ENCODE measurements around the gene B4GALT2. TPM values are rescaled to one million over a fixed set of nuclear protein-coding genes. Genes with fewer than 3 reads are reported as not detected.

Gene B4GALT2
- total and polyA plus RNA-seq, 4 donors = 34.8 to 139 (median 110) TPM

DNA sequence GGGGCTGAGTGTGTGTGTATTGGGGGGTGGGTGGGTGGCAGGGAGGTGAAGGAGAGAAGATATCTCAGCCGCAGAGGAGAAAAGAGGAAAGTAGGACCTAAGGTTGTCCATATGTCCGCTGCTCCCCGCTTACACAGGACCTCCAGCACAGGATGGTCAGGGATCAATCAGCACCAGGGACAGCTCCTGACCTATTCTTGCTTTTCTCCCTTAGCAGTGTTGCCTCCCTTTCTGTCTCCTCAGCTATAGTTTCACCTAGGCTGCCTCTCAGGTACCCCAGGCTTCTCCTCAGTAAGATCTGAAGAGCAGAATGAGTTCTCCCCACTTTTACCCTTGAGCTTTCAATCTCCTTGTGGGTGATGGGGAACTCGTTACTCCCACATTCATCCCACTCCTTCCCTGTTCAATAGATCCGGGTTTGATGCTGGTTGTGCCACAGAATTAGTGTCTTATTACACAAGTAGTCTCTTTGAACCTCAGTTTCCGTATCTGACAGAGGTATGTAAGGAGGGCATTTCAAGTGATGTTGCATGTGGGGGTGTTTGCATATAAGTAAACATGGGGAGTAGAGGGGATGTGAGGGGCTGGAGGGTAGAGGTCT, 10.6 kb upstream of the B4GALT2 start:
- H3K4me3 ChIP-seq (ENCODE audit: low read depth, low read length) = no peak overlapping the region
- no peaks in the 10 kb centered on the region for H3K9me3 ChIP-seq (ENCODE audit: control insufficient read depth, insufficient read depth, low read length)
- H3K27me3 ChIP-seq (ENCODE audit: control insufficient read depth, insufficient read depth, low read length) = no peaks in the 10 kb centered on the region
- no peak overlapping the region for H3K27ac ChIP-seq (ENCODE audit: low read depth, low read length)
- WGBS (ENCODE audit: insufficient coverage) = 86% methylated on average over 4 of the region's 6 CpGs
- H3K4me1 ChIP-seq (ENCODE audit: control insufficient read depth, insufficient read depth, low read length) = peaks cover 20% of the 10 kb centered on the region
- H3K36me3 ChIP-seq (ENCODE audit: control insufficient read depth, insufficient read depth, low read length) = peaks cover 62% of the 10 kb centered on the region
- DNase-seq (ENCODE audit: low read depth in 4 of 6, low spot score in 6 of 6) = peak in 1 of 6 donors; percentile 32

DNA sequence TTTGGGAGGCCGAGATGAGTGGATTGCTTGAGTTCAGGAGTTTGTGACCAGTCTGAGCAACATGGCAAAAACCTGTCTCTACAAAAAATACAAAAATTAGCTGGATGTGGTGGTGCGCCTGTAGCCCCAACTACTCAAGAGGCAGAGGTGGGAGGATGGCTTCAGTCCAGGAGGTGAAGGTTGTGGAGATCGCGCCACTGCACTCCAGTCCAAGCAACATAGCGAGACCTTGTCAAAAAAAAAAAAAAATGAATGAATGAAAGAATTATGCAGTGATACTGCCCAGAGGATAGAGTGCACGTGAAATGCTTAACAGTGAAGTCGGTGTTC, 9.6 kb upstream of the B4GALT2 start:
- no peaks in the 10 kb centered on the region for H3K27me3 ChIP-seq (ENCODE audit: control insufficient read depth, insufficient read depth, low read length)
- peak overlapping the region; percentile 18 for H3K4me3 ChIP-seq (ENCODE audit: low read depth, low read length)
- no peak overlapping the region for H3K27ac ChIP-seq (ENCODE audit: low read depth, low read length)
- H3K36me3 ChIP-seq (ENCODE audit: control insufficient read depth, insufficient read depth, low read length) = peaks cover 54% of the 10 kb centered on the region
- WGBS (ENCODE audit: insufficient coverage) = 40% methylated on average over 6 of the region's 7 CpGs
- no peaks in the 10 kb centered on the region for H3K9me3 ChIP-seq (ENCODE audit: control insufficient read depth, insufficient read depth, low read length)
- peaks cover 23% of the 10 kb centered on the region for H3K4me1 ChIP-seq (ENCODE audit: control insufficient read depth, insufficient read depth, low read length)
- DNase-seq (ENCODE audit: low read depth in 4 of 6, low spot score in 6 of 6) = no peak

DNA sequence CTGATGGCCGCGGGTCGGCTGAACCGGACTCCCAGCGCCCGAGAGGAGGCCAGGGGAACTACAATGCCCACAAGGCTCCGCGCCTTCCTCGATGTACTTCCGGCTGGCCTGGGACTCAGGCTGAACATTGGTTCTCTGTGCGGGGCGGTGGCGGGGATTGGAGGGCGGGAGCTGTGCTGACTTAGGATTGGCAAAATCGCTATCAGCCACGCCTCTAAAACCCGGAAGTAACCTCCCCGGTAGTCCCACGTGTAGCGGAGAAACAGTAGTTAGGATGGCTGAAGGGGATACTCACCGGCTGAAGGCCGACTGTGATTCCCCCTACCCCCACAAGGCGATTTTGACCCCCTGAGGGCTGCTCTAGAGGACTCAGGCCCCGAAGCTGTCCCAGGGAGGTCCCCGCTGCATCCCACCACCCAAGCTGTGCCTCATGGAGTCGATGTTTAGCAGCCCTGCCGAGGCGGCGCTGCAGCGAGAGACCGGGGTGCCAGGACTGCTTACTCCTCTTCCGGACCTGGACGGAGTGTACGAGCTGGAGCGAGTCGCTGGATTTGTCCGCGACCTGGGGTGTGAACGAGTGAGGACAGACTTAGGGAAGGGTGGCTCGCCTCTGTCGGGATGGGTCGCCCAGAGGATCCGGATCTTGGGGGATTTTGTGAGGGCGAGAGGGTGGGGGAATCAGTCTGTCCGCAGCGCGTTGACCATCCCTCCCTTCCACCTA, 9.1 kb upstream of the B4GALT2 start, which contains the start of gene DPH2:
Gene DPH2, plus strand, starts transcription at position 265 of the 721 bp plus-strand sequence. Its CDS starts 166 bp downstream, at position 431.
- Histone ChIP-seq H3K27ac (ENCODE audit: low read depth, low read length) (no peak within 1 kb of the TSS), H3K4me3 (ENCODE audit: low read depth, low read length) (peak within 1 kb of the TSS; percentile 98), H3K4me1 (ENCODE audit: control insufficient read depth, insufficient read depth, low read length) (peaks cover 25% of the 10 kb centered on the region), H3K36me3 (ENCODE audit: control insufficient read depth, insufficient read depth, low read length) (peaks cover 49% of the 10 kb centered on the region), H3K27me3 (ENCODE audit: control insufficient read depth, insufficient read depth, low read length) (no peaks in the 10 kb centered on the region), H3K9me3 (ENCODE audit: control insufficient read depth, insufficient read depth, low read length) (no peaks in the 10 kb centered on the region)
- 0% methylated on average over 34 of the region's 47 CpGs for WGBS (ENCODE audit: insufficient coverage)
- DNase-seq (ENCODE audit: low read depth in 4 of 6, low spot score in 6 of 6) = peak; percentile 79 to 99 (median 94)

DNA sequence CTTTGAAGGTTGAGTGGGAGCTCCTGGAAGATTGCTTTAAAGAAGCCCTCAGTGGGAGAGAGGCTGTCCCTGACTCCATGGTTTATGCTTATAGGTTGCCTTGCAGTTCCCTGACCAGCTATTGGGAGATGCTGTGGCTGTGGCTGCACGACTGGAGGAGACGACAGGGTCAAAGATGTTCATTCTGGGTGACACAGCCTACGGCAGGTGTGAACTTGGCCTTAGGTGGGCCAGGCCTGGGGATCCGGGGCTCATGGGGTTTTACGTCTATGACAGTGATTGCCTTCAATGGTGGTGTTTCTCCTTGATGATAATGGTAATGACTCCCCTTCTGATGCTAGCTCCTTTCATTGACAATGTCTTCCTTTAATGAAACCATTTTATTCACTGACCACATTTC, 8.5 kb upstream of the B4GALT2 start:
- no peak for DNase-seq (ENCODE audit: low read depth in 4 of 6, low spot score in 6 of 6)
- Histone ChIP-seq H3K9me3 (ENCODE audit: control insufficient read depth, insufficient read depth, low read length) (no peaks in the 10 kb centered on the region), H3K27ac (ENCODE audit: low read depth, low read length) (no peak overlapping the region), H3K4me3 (ENCODE audit: low read depth, low read length) (peak overlapping the region; percentile 98), H3K27me3 (ENCODE audit: control insufficient read depth, insufficient read depth, low read length) (no peaks in the 10 kb centered on the region), H3K4me1 (ENCODE audit: control insufficient read depth, insufficient read depth, low read length) (peaks cover 28% of the 10 kb centered on the region), H3K36me3 (ENCODE audit: control insufficient read depth, insufficient read depth, low read length) (peaks cover 44% of the 10 kb centered on the region)
- WGBS (ENCODE audit: insufficient coverage) = 46% methylated on average over 4 of the region's 5 CpGs

DNA sequence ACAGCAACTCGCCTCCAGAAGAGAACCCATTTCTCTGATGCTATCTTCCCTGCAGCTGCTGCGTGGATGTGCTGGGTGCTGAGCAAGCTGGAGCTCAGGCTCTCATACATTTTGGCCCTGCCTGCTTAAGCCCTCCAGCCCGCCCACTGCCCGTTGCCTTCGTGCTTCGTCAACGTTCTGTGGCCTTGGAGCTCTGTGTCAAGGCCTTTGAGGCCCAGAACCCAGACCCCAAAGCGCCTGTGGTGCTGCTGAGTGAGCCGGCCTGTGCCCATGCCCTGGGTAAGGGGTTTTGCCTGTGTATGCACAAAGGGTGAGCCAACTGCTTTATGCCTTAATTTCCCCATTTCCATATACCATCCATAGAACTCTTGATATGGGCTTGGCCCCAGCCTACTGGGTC, 8.1 kb upstream of the B4GALT2 start:
- no peak overlapping the region for H3K4me3 ChIP-seq (ENCODE audit: low read depth, low read length)
- H3K27ac ChIP-seq (ENCODE audit: low read depth, low read length) = no peak overlapping the region
- no peaks in the 10 kb centered on the region for H3K27me3 ChIP-seq (ENCODE audit: control insufficient read depth, insufficient read depth, low read length)
- H3K9me3 ChIP-seq (ENCODE audit: control insufficient read depth, insufficient read depth, low read length) = no peaks in the 10 kb centered on the region
- no peak for DNase-seq (ENCODE audit: low read depth in 4 of 6, low spot score in 6 of 6)
- peaks cover 40% of the 10 kb centered on the region for H3K36me3 ChIP-seq (ENCODE audit: control insufficient read depth, insufficient read depth, low read length)
- H3K4me1 ChIP-seq (ENCODE audit: control insufficient read depth, insufficient read depth, low read length) = peaks cover 32% of the 10 kb centered on the region
- 89% methylated on average over 7 of the region's 9 CpGs for WGBS (ENCODE audit: insufficient coverage)

DNA sequence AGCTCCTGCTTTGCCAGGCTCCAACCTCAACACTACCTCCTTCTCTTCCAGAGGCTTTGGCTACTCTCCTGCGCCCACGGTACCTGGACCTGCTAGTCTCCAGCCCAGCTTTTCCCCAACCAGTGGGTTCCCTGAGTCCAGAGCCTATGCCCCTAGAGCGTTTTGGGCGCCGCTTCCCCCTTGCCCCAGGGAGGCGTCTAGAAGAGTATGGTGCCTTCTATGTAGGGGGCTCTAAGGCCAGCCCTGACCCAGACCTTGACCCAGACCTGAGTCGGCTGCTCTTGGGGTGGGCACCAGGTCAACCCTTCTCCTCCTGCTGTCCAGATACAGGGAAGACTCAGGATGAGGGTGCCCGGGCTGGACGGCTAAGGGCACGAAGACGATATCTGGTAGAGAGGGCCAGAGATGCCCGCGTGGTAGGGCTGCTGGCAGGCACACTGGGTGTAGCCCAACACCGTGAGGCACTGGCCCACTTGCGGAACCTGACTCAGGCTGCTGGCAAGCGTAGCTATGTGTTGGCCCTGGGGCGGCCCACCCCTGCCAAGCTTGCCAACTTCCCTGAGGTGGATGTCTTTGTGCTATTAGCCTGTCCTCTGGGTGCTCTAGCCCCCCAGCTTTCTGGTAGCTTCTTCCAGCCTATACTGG, 7.6 kb upstream of the B4GALT2 start:
- peaks cover 40% of the 10 kb centered on the region for H3K36me3 ChIP-seq (ENCODE audit: control insufficient read depth, insufficient read depth, low read length)
- H3K27ac ChIP-seq (ENCODE audit: low read depth, low read length) = no peak overlapping the region
- no peak overlapping the region for H3K4me3 ChIP-seq (ENCODE audit: low read depth, low read length)
- H3K4me1 ChIP-seq (ENCODE audit: control insufficient read depth, insufficient read depth, low read length) = peaks cover 37% of the 10 kb centered on the region
- no peaks in the 10 kb centered on the region for H3K9me3 ChIP-seq (ENCODE audit: control insufficient read depth, insufficient read depth, low read length)
- DNase-seq (ENCODE audit: low read depth in 4 of 6, low spot score in 6 of 6) = no peak
- 96% methylated on average over 16 of the region's 17 CpGs for WGBS (ENCODE audit: insufficient coverage)
- no peaks in the 10 kb centered on the region for H3K27me3 ChIP-seq (ENCODE audit: control insufficient read depth, insufficient read depth, low read length)

DNA sequence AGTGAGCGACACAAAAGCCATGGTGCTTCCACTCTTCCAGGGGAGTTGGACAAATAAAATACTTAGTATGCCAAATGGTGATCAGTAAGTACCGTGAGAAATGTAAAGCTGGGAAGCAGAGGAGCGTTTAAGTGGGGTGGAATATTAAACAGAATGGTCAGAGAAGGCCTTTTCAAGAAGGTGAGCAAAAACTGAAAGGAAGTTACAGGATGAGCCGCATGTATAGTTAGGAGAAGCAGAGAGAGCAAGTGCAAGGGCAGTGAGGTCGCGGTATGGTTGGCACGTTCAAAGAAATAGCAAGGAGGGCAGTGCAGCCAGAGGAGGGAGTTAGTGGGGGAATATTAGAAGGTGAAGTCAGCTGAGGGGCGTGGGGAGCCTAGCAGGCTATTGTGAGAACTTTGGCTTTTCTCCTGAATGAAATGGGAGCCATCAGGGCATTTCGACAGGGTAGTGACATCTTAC, 5.0 kb upstream of the B4GALT2 start:
- H3K36me3 ChIP-seq (ENCODE audit: control insufficient read depth, insufficient read depth, low read length) = peaks cover 44% of the 10 kb centered on the region
- H3K27me3 ChIP-seq (ENCODE audit: control insufficient read depth, insufficient read depth, low read length) = no peaks in the 10 kb centered on the region
- no peaks in the 10 kb centered on the region for H3K9me3 ChIP-seq (ENCODE audit: control insufficient read depth, insufficient read depth, low read length)
- H3K27ac ChIP-seq (ENCODE audit: low read depth, low read length) = peak overlapping the region; percentile 86
- peaks cover 58% of the 10 kb centered on the region for H3K4me1 ChIP-seq (ENCODE audit: control insufficient read depth, insufficient read depth, low read length)
- WGBS (ENCODE audit: insufficient coverage) = 37% methylated on average over 9 of the region's 9 CpGs
- peak overlapping the region; percentile 90 for H3K4me3 ChIP-seq (ENCODE audit: low read depth, low read length)
- DNase-seq (ENCODE audit: low read depth in 4 of 6, low spot score in 6 of 6) = no peak

DNA sequence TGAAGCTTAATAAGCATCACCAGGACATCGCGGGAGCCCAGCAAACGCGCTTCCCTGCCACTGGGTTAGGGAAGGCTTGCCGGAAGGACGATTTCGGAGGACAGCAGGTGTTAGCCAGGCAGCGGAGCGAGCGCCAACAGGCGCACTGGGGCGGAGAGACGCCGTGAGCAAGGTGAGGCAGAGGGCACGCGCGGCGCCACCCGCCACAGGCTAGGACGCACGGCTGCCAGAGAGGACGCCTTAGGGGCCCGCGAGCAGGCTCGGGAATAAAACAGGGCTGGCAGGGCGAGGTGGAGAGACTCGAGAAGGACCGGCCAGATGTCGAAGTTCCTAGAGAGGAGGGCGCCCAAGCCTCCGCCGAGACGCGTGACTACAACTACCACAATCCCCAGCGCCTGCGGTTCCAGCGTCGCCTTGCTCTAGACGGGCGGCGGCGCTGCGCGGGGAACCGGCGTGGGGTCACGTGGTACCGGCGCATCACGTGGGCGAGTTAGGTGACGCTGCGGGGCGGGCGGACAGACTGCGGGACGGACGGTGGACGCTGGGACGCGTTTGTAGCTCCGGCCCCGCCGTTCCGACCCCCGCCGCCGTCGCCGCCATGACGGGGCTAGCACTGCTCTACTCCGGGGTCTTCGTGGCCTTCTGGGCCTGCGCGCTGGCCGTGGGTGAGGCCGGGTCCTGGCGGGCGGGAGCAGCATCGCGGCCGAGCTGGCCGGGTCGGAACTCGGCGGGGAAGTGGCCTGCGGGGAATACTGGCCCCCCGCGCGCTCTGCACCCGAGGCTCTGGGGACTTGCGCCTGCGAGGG, 4.4 kb upstream of the B4GALT2 start, which contains the start of gene ATP6V0B:
Gene ATP6V0B, plus strand, starts transcription at position 518 of the 806 bp plus-strand sequence. Its CDS starts 81 bp downstream, at position 599.
- under 1% methylated on average over 93 of the region's 93 CpGs for WGBS (ENCODE audit: insufficient coverage)
- H3K4me1 ChIP-seq (ENCODE audit: control insufficient read depth, insufficient read depth, low read length) = peaks cover 56% of the 10 kb centered on the region
- peaks cover 44% of the 10 kb centered on the region for H3K36me3 ChIP-seq (ENCODE audit: control insufficient read depth, insufficient read depth, low read length)

More for the DNA sequence above, 4.4 kb upstream of the B4GALT2 start, which contains the start of gene ATP6V0B:
- no peaks in the 10 kb centered on the region for H3K9me3 ChIP-seq (ENCODE audit: control insufficient read depth, insufficient read depth, low read length)
- peak within 1 kb of the TSS; percentile 90 for H3K4me3 ChIP-seq (ENCODE audit: low read depth, low read length)
- peak within 1 kb of the TSS; percentile 86 for H3K27ac ChIP-seq (ENCODE audit: low read depth, low read length)
- DNase-seq (ENCODE audit: low read depth in 4 of 6, low spot score in 6 of 6) = peak; percentile 78 to 98 (median 90)
- no peaks in the 10 kb centered on the region for H3K27me3 ChIP-seq (ENCODE audit: control insufficient read depth, insufficient read depth, low read length)

Measured in spinal cord (tissue), 10 donors.